Esophagus muscularis mucosa (tissue), 4 donors: ENCODE data around the gene FAM131C. TPM values are rescaled to one million over a fixed set of nuclear protein-coding genes. Genes with fewer than 3 reads are reported as not detected.
A peak's percentile ranks its signal among the peaks of the same experiment; 100 is the strongest.

ENCODE experiments used
- DNase-seq: peaks from one replicate; pipeline ENCODE4 v3.0.0-alpha.2; 2017; ENCODE audit errors: extremely low spot score
- H3K27ac ChIP-seq, 4 donors: fragments of 200-600 bp; sonication (generic); replicated peaks in 1 of 4; 1 replicate in 3 of 4; 2 replicates in 1 of 4; pipeline ENCODE4 v1.5.1; 2016 to 2019; ENCODE audit warnings: mild to moderate bottlenecking in 1 of 4
- H3K27me3 ChIP-seq, 4 donors: fragments of 200-600 bp; sonication (generic); one replicate each; pipeline versions ENCODE4 v1.5.1 to v1.6.0; 2016 to 2019
- H3K36me3 ChIP-seq, 4 donors: fragments of 200-600 bp; sonication (generic); one replicate each; pipeline ENCODE4 v1.5.1; 2016 to 2019
- H3K4me1 ChIP-seq, 4 donors: fragments of 200-600 bp; sonication (generic); one replicate each; pipeline ENCODE4 v1.5.1; 2016 to 2019
- H3K4me3 ChIP-seq, 4 donors: fragments of 200-600 bp; sonication (generic); 1 replicate in 2 of 4; 2 replicates in 2 of 4; pipeline ENCODE4 v1.5.1; 2016 to 2019; ENCODE audit warnings: mild to moderate bottlenecking in 4 of 4, moderate library complexity in 1 of 4
- H3K9me3 ChIP-seq, 4 donors: fragments of 200-600 bp; sonication (generic); 1 replicate in 3 of 4; 2 replicates in 1 of 4; pipeline ENCODE4 v1.5.1; 2016 to 2019
- EP300 ChIP-seq: sonication (generic); formaldehyde crosslinking; IDR thresholded peaks from one replicate; pipeline ENCODE4 v1.6.1; 2017; ENCODE audit warnings: antibody characterized with exemption
- POLR2A ChIP-seq: fragments of 450-650 bp; IDR thresholded peaks from one replicate; pipeline ENCODE4 v1.6.1; 2017; ENCODE audit warnings: antibody characterized with exemption, moderate library complexity, mild to moderate bottlenecking, low read depth
- POLR2AphosphoS5 ChIP-seq, 2 donors: sonication (generic); formaldehyde crosslinking; IDR thresholded peaks; one replicate each; pipeline ENCODE4 v1.6.1; 2017; ENCODE audit warnings: antibody characterized with exemption in 2 of 2
- WGBS: methylation state at CpG from one replicate; pipeline ENCODE4 v1.1.5; 2018; 5-methylcytosine and 5-hydroxymethylcytosine counted together
- intact Hi-C: fragments of 100-400 bp; cut with DNase I; formaldehyde crosslinking; loops from one replicate; pipeline ENCODE4 v1.15.1; 2023
- total RNA-seq, 4 donors: library from RNA; depleted of rRNA; stranded (reverse); fragments of >200 nt; gene quantifications; one replicate each; pipeline versions ENCODE4 v1.1.0 to v1.2.1, GENCODE V29; 2016
- TF ChIP-seq, protein P1 (sequence below), 3 experiments: fragments of 200-600 bp in 2 of 3; fragments of 450-650 bp in 1 of 3; sonication (generic) in 2 of 3; IDR thresholded peaks; one replicate each; pipeline ENCODE4 v1.5.1; 2017 to 2019; ENCODE audit warnings: antibody characterized with exemption in 3 of 3, mild to moderate bottlenecking in 2 of 3, moderate library complexity in 1 of 3

Gene FAM131C, protein sequence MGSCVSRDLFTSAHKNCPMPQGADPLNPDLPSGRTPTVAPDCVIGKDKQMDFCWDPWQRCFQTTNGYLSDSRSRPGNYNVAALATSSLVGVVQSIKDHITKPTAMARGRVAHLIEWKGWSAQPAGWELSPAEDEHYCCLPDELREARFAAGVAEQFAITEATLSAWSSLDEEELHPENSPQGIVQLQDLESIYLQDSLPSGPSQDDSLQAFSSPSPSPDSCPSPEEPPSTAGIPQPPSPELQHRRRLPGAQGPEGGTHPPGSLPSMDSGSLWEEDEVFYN
- total RNA-seq, result under 1 TPM in 2 of 4 donors, not detected in 2; 0.33 to 0.39 TPM

DNA sequence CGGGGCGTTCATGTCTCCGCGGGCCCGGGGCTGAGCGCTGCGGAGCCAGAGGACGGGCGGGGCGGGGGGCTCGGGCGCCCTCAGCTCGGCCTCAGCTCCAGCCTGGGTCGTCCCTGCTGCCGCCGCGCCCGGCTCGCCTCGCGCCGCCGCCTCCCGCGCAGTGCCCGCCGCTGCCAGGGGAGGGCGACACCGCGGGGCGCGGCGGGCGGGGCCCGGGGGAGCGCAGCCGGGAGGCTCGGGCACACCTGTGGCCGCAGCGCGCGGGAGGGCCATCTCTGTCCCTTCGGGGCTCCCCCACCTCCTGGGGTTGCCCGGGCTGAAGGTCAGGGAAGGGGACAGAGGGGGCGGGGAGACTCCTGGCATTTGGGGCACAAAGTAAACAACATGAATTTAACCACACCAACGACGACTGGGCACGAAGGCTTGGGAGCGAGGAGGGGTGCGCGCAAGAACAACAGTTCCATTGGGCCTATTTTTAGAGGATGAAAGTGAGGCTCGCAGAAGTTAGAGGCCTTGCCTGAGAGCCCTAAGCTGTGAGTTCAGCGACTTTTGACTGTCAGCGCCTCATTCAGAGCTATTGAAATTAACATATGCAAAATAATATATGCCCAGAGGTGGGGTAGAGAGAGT, at the start of gene FAM131C:
Gene FAM131C, minus strand, starts transcription at position 162 of the 630 bp plus-strand sequence. CDS start 209 bp downstream, outside the sequence.
- no peak for DNase-seq
- Histone ChIP-seq H3K9me3 (no peaks in the 10 kb centered on the region), H3K27me3 (peaks cover 0 to 9% (median 2%) of the 10 kb centered on the region in 4 donors), H3K27ac (peak within 1 kb of the TSS in 1 of 4 donors; percentile 37), H3K36me3 (no peaks in the 10 kb centered on the region), H3K4me3 (peak within 1 kb of the TSS; percentile 54 to 68 (median 56)), H3K4me1 (peaks cover 30 to 38% (median 34%) of the 10 kb centered on the region in 4 donors)
- no peak for TF ChIP-seq POLR2AphosphoS5 (IDR thresholded peaks at IDR 0.05)
- TF ChIP-seq, protein P1, sequence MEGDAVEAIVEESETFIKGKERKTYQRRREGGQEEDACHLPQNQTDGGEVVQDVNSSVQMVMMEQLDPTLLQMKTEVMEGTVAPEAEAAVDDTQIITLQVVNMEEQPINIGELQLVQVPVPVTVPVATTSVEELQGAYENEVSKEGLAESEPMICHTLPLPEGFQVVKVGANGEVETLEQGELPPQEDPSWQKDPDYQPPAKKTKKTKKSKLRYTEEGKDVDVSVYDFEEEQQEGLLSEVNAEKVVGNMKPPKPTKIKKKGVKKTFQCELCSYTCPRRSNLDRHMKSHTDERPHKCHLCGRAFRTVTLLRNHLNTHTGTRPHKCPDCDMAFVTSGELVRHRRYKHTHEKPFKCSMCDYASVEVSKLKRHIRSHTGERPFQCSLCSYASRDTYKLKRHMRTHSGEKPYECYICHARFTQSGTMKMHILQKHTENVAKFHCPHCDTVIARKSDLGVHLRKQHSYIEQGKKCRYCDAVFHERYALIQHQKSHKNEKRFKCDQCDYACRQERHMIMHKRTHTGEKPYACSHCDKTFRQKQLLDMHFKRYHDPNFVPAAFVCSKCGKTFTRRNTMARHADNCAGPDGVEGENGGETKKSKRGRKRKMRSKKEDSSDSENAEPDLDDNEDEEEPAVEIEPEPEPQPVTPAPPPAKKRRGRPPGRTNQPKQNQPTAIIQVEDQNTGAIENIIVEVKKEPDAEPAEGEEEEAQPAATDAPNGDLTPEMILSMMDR (IDR thresholded peaks at IDR 0.05), result peak; percentile 15 to 65 (median 63)
- intact Hi-C loops, result loop anchor here (10.0 kb wide), 1 partner anchor 291 kb away; the partner anchor contains the start of gene SZRD1
- 6% methylated on average over 25 of the region's 54 CpGs for WGBS

DNA sequence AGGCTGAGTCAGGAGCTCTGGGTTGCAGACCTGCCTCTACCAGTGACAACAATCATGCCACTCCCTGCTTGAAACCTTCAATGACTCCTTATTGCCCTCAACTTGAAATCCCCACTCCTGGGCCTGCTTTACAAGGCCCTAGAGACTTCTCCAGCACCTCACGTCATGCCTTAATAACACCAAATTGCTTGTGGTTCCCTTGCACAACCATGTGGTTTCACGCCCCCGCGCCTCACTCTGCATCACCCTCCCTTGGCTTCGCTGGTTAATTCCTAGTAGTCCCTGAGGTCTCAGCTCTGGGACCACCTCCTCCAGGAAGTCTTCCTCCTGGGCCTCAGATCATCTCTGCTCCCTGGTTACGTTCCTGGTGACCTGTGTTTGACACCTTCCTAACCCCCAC, 49.5 kb upstream of the FAM131C start:
- no peak overlapping the region for H3K27ac ChIP-seq
- H3K9me3 ChIP-seq, result no peaks in the 10 kb centered on the region
- DNase-seq, result no peak
- peaks cover 6 to 12% (median 6%) of the 10 kb centered on the region in 4 donors for H3K4me1 ChIP-seq
- peaks cover 13 to 52% (median 31%) of the 10 kb centered on the region in 4 donors for H3K36me3 ChIP-seq
- 88% methylated on average over 6 of the region's 6 CpGs for WGBS
- no peaks in the 10 kb centered on the region for H3K27me3 ChIP-seq
- H3K4me3 ChIP-seq, result no peak overlapping the region
- intact Hi-C loops, result no loop called here
- TF ChIP-seq, protein P1 (IDR thresholded peaks at IDR 0.05), result no peak
- no peak for TF ChIP-seq POLR2AphosphoS5 (IDR thresholded peaks at IDR 0.05)
- no peak for TF ChIP-seq POLR2A
- TF ChIP-seq EP300, result no peak

DNA sequence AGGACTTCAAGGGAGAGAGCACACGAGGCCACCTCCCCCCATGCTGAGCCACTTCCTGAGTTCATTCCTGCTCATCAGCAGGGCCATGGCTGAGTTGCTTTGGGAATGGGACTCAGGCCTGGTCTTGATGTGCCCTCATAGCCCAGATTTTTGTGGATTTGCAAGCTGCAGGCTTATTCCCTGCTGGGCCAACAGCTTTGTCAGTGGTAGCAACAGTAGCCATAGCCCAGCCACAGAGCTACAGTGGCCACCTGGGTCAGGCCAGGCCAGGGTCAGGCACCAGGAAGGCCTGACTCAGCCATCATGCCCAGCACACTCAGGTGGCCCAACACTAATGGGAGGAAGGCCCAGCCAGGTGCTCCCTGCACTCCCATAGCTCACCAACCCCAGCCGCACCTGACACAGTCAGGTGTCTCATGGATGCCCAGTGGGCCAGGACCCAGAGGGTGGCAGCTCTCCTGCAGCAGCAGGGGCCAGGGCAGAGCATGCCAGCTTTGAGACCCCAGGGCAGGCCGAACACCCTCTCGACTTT, 49.0 kb upstream of the FAM131C start:
- H3K4me3 ChIP-seq, result no peak overlapping the region
- no peaks in the 10 kb centered on the region for H3K9me3 ChIP-seq
- H3K27me3 ChIP-seq, result no peaks in the 10 kb centered on the region
- no peak overlapping the region for H3K27ac ChIP-seq
- peaks cover 12 to 47% (median 26%) of the 10 kb centered on the region in 4 donors for H3K36me3 ChIP-seq
- peaks cover 2 to 12% (median 6%) of the 10 kb centered on the region in 4 donors for H3K4me1 ChIP-seq
- 100% methylated on average over 1 of the region's 4 CpGs for WGBS
- TF ChIP-seq POLR2A (no peak), EP300 (no peak), POLR2AphosphoS5 (IDR thresholded peaks at IDR 0.05) (no peak)
- TF ChIP-seq, protein P1 (IDR thresholded peaks at IDR 0.05), result no peak
- intact Hi-C loops, result no loop called here
- no peak for DNase-seq

DNA sequence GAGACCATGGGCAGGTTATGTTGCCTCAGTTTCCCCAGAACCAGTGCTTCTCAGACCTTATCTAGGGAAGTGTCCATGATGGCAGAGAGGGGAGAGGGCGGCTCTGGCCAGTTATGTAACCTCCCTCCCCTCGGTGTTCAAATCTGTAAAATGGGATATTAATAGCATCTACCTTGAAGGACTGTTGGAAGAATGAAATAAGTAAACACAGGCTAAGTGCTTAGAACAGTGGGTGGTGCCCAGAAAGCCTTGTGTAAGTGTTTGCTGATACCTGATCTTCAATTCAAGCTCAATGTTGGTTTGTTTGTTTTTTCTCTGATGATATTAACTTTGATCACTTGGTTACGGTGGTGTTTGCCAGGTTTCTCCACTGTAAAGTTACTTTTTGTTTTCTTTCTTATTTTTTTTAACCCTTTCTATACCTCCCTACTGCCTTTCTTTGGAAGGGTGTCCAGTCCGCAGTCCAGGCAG, 47.5 kb upstream of the FAM131C start:
- TF ChIP-seq EP300 (no peak), POLR2AphosphoS5 (IDR thresholded peaks at IDR 0.05) (no peak), POLR2A (no peak)
- TF ChIP-seq, protein P1 (IDR thresholded peaks at IDR 0.05), result no peak
- DNase-seq, result no peak
- Histone ChIP-seq H3K36me3 (peaks cover 5 to 33% (median 20%) of the 10 kb centered on the region in 4 donors), H3K27ac (no peak overlapping the region), H3K9me3 (no peaks in the 10 kb centered on the region), H3K27me3 (no peaks in the 10 kb centered on the region), H3K4me3 (no peak overlapping the region), H3K4me1 (peaks cover 0 to 12% (median 5%) of the 10 kb centered on the region in 4 donors)
- intact Hi-C loops, result no loop called here
- WGBS, result 57% methylated on average over 4 of the region's 4 CpGs
